Epithelial cell of esophagus (primary cell): ENCODE measurements around the gene CDK5.
A peak's percentile ranks its signal among the peaks of the same experiment; 100 is the strongest.

Experiments used
- DNase-seq: peaks from one replicate; pipeline ENCODE4 v3.0.0; 2010; ENCODE audit warnings: low read depth
- H3K4me3 ChIP-seq: 2 replicates; pipeline ENCODE4 v1.5.1; 2011; ENCODE audit warnings: mild to moderate bottlenecking, low read length, control low read depth
- CTCF ChIP-seq: IDR thresholded peaks from 2 replicates; pipeline ENCODE4 v1.5.1; 2011; ENCODE audit warnings: low read depth, mild to moderate bottlenecking, low read length, control low read depth, inconsistent platforms; ENCODE audit not compliant: insufficient read depth; ENCODE audit errors: missing control alignments

The CDK5 gene

GRCh38 chr7:151035902-151036301 lies 21.8 kb downstream of the CDK5 start:
- TF ChIP-seq CTCF = no peak
- no peak overlapping the region for H3K4me3 ChIP-seq

GRCh38 chr7:151035026-151035717 lies 22.5 kb downstream of the CDK5 start:
- TF ChIP-seq CTCF = no peak
- no peak overlapping the region for H3K4me3 ChIP-seq
- DNase-seq = no peak

More at GRCh38 chr7:151035902-151036301, 21.8 kb downstream of the CDK5 start:
- no peak for DNase-seq

- DNase-seq = no peak
- TF ChIP-seq CTCF = no peak
- H3K4me3 ChIP-seq = no peak overlapping the region
Observed at GRCh38 chr7:151034312-151035025, 23.2 kb downstream of the CDK5 start.

- no peak overlapping the region for H3K4me3 ChIP-seq
- DNase-seq = no peak
- TF ChIP-seq CTCF = no peak
Observed at GRCh38 chr7:151033864-151034249, 23.8 kb downstream of the CDK5 start.

- DNase-seq = peak; percentile 23
- H3K4me3 ChIP-seq = no peak overlapping the region
- TF ChIP-seq CTCF = peak; percentile 6
Observed at GRCh38 chr7:151032936-151033863, 24.5 kb downstream of the CDK5 start.

GRCh38 chr7:151031011-151031410 lies 26.7 kb downstream of the CDK5 start:
- no peak for TF ChIP-seq CTCF
- no peak overlapping the region for H3K4me3 ChIP-seq
- DNase-seq = no peak
